Measurements from ENCODE around the gene PCDH9. TPM values are rescaled to one million over a fixed set of nuclear protein-coding genes. Genes with fewer than 3 reads are reported as not detected.

The PCDH9 gene
- polyA plus RNA-seq, 3 donors from 2014 or later = 0.56 to 0.77 TPM; not detected in 1

DNA sequence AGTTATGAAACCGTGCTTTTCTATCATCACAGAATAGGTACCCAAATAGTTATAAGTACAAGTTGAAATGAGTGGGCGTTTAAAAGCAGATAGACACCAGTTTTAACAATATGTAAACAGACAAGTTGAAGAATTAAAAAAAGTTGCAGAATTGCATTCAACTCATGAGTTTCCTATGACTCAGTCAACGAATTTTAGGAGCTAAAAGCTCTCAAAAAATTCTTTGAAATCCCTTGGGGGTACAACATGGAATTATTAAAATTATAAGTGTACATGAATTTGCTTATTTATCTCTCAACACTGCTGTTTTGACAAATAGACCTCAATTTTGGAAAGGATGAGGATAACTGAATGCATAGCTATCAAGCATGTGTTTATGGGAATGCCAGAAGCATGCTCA is 693.4 kb downstream of the PCDH9 start:
- peaks cover 0 to 2% (median 1%) of the 10 kb centered on the region in 3 donors for H3K27me3 Mint-ChIP-seq (ENCODE audit: low read depth in 3 of 3)
- DNase-seq = no peak
- no peak overlapping the region for H3K27ac Mint-ChIP-seq
- H3K9me3 Mint-ChIP-seq = peaks cover 0 to 29% (median 3%) of the 10 kb centered on the region in 6 donors
- H3K36me3 Mint-ChIP-seq = no peaks in the 10 kb centered on the region
- H3K4me1 Mint-ChIP-seq = no peaks in the 10 kb centered on the region
- H3K4me3 Mint-ChIP-seq = no peak overlapping the region

DNA sequence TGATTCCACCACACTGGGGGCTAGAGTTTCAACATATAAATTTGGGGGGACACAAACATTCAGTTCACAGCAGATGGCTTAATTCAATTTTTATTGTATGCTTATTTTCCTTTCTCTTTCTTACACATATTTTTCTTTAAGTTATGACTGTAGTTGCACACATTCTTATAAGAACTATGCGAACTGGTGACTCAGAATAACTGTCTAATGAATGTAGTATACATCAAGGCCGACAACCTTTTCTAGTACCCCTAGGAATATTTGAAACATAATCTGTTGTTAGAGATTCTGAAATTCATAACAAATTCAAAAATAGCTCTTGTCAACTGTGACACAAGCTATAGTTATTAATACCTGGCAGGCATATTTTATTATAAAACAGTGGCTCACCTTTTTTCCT is 695.6 kb downstream of the PCDH9 start:
- Mint-ChIP-seq H3K4me1 (no peaks in the 10 kb centered on the region), H3K9me3 (peaks cover 0 to 24% (median 2%) of the 10 kb centered on the region in 6 donors), H3K27me3 (ENCODE audit: low read depth in 3 of 3) (peaks cover 0 to 2% (median 1%) of the 10 kb centered on the region in 3 donors), H3K4me3 (no peak overlapping the region), H3K36me3 (no peaks in the 10 kb centered on the region), H3K27ac (no peak overlapping the region)
- no peak for DNase-seq

DNA sequence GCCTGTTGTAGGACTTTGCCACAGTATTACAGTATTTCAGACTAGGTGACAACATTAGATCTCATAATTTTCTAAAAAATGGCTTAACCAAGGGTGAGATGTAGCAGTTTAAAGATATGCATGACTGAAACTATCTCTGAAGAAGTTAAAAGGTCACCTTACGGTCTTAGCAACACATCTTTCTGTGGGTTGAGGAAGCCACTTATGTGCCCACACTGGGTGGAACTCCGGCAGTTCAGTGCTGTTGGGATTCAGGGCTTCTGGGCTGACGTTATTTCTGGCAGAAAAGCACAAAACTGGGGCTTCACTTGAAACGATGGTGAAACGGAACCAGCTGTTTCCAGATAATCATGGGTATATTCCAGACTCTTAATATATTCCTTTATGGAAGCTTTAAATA is 697.3 kb downstream of the PCDH9 start:
- Mint-ChIP-seq H3K4me1 (no peaks in the 10 kb centered on the region), H3K36me3 (no peaks in the 10 kb centered on the region), H3K27me3 (ENCODE audit: low read depth in 3 of 3) (peaks cover 1 to 5% (median 2%) of the 10 kb centered on the region in 3 donors)

DNA sequence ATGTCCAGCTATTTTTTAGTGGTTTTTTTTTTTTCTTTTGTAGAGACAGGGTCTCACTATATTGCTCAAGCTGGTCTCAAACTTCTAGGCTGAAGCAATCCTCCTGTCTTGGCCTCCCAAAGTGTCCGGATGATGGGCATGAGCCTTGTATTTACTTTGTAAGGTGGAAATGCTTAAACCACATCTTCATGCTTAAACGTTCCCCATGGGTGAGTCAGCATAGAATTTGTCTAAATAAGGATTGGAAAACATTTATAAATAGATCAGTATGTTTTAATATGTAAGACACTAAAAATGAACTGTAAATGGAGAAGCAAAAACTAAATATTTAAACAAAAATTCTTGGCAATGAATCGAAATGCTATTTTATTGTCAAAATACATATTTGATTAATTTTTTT is 698.0 kb downstream of the PCDH9 start:
- Mint-ChIP-seq H3K36me3 (no peaks in the 10 kb centered on the region), H3K27ac (no peak overlapping the region), H3K9me3 (peaks cover 0 to 27% (median 0%) of the 10 kb centered on the region in 6 donors), H3K4me1 (no peaks in the 10 kb centered on the region), H3K4me3 (no peak overlapping the region), H3K27me3 (ENCODE audit: low read depth in 3 of 3) (peaks cover 2 to 5% (median 3%) of the 10 kb centered on the region in 3 donors)
- no peak for DNase-seq

More for the DNA sequence above, 697.3 kb downstream of the PCDH9 start:
- no peak overlapping the region for H3K4me3 Mint-ChIP-seq
- DNase-seq = no peak
- no peak overlapping the region for H3K27ac Mint-ChIP-seq
- H3K9me3 Mint-ChIP-seq = peaks cover 0 to 23% (median 0%) of the 10 kb centered on the region in 6 donors

DNA sequence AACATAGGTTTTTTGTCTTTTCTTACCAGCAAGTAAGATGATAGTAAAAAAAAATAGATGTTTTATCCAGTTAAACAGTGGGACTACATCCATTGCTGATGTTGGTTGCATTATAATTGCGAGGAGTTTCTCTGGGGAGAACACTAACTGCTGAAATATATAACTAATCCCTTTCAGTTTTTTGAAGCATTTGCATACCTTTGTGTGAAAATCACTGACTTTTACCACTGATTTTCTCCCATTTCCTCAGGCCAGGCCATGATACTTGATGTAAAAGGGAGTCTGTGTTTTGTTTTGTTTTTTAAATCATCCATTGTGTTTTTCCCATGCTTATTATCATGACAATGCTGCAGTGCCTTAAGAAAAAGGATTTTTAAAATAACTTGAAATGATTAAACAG is 699.5 kb downstream of the PCDH9 start:
- Mint-ChIP-seq H3K4me3 (no peak overlapping the region), H3K9me3 (peaks cover 0 to 29% (median 0%) of the 10 kb centered on the region in 6 donors), H3K27me3 (ENCODE audit: low read depth in 3 of 3) (peaks cover 1 to 5% (median 2%) of the 10 kb centered on the region in 3 donors), H3K27ac (no peak overlapping the region), H3K4me1 (no peaks in the 10 kb centered on the region), H3K36me3 (no peaks in the 10 kb centered on the region)
- DNase-seq = no peak

DNA sequence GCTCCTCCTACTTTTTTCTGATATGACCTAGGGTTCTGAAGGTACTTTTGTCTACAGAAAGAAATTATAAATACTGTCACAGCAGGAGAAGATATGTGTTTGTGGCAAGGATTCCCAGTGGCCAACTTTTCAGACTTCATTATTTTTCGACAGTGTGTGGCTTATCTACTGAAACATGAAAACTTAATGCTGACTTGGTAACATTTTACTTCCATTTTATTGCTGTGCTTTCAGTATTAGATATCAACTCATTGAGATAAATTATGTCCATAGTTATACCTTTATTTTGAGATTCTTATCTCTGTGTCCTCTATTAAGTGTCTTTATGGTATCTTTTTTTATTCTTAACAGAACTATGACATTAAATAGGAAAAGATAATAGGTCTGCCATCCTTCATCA is 700.0 kb downstream of the PCDH9 start:
- Mint-ChIP-seq H3K4me3 (no peak overlapping the region), H3K4me1 (no peaks in the 10 kb centered on the region), H3K9me3 (peaks cover 0 to 34% (median 0%) of the 10 kb centered on the region in 6 donors), H3K27me3 (ENCODE audit: low read depth in 3 of 3) (peaks cover 2 to 5% (median 3%) of the 10 kb centered on the region in 3 donors), H3K27ac (no peak overlapping the region), H3K36me3 (no peaks in the 10 kb centered on the region)
- no peak for DNase-seq

DNA sequence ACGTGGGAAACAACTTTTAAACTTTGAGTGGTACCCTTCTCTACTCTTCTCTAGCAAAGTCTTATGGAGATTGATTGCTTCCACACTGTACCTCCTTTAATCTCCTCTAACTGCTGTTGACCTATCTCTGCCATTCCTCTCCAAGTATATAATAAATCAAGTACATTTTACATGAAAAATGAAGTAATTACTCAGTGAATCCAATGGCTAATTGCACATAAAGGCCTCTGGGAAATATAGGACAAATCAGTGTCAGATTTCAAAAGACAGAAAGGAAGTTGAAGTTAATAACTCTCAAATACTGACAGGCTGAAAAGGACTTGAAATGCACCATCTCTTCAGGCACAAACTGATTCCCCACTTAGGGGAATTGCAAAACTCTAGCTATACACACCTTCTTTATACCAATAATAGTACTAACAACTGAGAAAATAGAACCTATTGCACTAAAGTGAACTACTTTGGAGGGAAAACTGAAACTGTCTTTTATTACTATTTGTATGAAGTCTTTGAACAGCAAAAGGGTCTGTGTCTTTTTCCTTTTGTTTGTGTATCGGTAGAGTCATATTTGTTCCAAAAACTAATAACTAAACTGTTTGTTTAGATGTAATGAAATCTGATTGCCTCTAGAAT is 701.1 kb downstream of the PCDH9 start:
- H3K9me3 Mint-ChIP-seq = peaks cover 0 to 32% (median 0%) of the 10 kb centered on the region in 6 donors
- H3K4me3 Mint-ChIP-seq = no peak overlapping the region
- no peaks in the 10 kb centered on the region for H3K4me1 Mint-ChIP-seq
- no peaks in the 10 kb centered on the region for H3K36me3 Mint-ChIP-seq
- peaks cover 2 to 3% (median 3%) of the 10 kb centered on the region in 3 donors for H3K27me3 Mint-ChIP-seq (ENCODE audit: low read depth in 3 of 3)
- no peak overlapping the region for H3K27ac Mint-ChIP-seq
- no peak for DNase-seq

DNA sequence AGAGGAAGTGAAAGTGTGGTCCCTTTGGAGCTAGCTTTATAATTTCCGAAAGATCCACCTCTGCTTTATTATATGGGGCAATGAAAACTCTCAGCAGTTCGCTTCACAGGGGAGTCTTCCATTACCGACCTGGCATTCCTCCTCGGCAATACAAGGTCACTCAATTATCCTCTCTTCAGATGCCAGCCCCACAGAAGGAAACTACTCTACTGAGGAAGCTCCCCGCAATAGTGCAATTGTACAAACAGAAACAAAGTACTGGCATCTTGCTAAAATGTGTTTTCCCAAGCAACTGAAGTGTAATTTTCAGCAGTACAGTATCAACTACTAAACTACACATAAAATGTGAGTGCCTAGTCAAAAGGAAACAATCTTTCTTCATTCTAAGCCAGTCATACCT is 702.0 kb downstream of the PCDH9 start:
- Mint-ChIP-seq H3K27ac (no peak overlapping the region), H3K4me1 (no peaks in the 10 kb centered on the region), H3K27me3 (ENCODE audit: low read depth in 3 of 3) (peaks cover 2 to 5% (median 3%) of the 10 kb centered on the region in 3 donors), H3K9me3 (peaks cover 0 to 32% (median 0%) of the 10 kb centered on the region in 6 donors), H3K4me3 (no peak overlapping the region), H3K36me3 (no peaks in the 10 kb centered on the region)
- DNase-seq = no peak

DNA sequence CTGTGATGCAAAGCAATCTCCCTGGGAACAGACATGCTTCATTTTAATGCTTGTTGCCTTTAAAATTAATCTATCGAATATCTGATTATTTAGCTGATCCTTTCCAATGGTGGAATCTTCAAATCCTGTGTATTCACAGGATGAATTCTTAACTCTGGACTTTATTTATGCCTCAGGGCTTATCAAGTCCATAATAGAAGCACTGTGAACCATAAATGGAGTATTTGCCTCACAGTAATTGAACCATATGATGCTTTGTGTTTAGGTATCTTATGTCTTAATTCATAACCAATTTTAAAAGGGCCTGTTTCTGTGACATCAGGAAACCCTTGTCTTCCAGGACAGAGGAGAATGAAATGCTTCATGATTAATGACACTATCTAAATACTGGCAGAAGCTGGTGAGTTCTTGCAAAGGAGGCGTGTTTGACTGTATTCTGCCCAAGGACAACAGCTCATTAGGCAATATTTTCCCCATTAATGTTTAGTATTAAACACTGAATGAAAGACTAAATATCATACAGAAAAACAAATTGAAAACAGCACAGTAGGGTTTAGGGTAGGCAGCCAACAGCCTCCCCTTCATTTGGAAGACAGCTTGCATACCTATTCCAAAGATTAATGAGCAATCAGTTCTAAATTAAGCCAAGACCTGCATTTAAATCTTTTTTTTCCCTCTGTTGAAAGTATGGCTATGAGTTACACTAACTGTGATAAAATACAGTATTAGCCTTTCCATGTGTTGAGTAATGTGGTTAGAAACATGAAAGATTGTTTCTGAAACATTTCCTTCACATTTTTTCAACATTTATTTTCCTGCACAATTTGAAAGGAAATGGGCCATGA is 709.4 kb downstream of the PCDH9 start:
- no peaks in the 10 kb centered on the region for H3K4me1 Mint-ChIP-seq
- no peak overlapping the region for H3K27ac Mint-ChIP-seq
- H3K27me3 Mint-ChIP-seq (ENCODE audit: low read depth in 3 of 3) = peaks cover 2 to 3% (median 2%) of the 10 kb centered on the region in 3 donors
- H3K9me3 Mint-ChIP-seq = peaks cover 0 to 20% (median 1%) of the 10 kb centered on the region in 6 donors
- no peak for DNase-seq
- H3K36me3 Mint-ChIP-seq = no peaks in the 10 kb centered on the region
- no peak overlapping the region for H3K4me3 Mint-ChIP-seq

DNA sequence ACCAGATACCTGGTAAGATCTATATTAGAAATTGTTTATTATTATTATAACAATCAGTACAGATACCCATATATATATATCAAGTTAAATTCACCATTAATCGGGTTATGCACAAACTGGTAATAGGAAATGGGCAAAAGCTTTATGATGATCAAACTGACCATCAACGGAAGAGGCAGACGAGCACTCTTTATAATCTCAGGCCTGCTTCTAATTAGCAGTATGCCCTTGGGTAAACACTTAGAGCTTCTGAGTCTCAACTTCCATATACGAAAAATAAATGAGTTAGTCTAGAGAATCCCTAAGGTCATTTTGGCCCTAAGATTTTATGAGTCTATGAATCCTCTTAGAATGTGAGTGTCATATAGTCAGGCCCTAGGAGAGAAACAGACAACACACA is 710.9 kb downstream of the PCDH9 start:
- no peak overlapping the region for H3K27ac Mint-ChIP-seq
- H3K9me3 Mint-ChIP-seq = peaks cover 0 to 11% (median 0%) of the 10 kb centered on the region in 6 donors
- no peaks in the 10 kb centered on the region for H3K4me1 Mint-ChIP-seq
- no peak overlapping the region for H3K4me3 Mint-ChIP-seq
- H3K27me3 Mint-ChIP-seq (ENCODE audit: low read depth in 3 of 3) = peaks cover 0 to 3% (median 2%) of the 10 kb centered on the region in 3 donors
- H3K36me3 Mint-ChIP-seq = no peaks in the 10 kb centered on the region
- DNase-seq = no peak

DNA sequence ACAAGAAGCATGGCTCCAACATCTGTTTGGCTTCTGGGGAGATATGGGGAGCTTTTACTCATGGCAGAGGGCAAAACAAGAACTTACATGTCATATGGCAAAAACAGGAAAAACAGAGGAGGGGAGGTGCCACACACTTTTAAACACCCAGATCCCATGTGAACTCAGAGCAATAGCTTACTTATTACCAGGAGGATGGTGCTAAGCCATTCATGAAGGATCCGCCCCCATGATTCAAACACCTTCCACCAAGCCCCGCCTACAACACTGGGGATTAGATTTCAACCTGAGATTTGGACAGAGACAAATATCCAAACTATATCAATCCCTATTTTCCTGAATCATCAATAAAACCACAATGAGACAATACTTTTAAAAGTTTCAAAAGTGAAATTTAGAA is 712.1 kb downstream of the PCDH9 start:
- no peak for DNase-seq
- H3K4me1 Mint-ChIP-seq = no peaks in the 10 kb centered on the region
- no peaks in the 10 kb centered on the region for H3K36me3 Mint-ChIP-seq
- no peak overlapping the region for H3K4me3 Mint-ChIP-seq
- H3K27ac Mint-ChIP-seq = no peak overlapping the region
- peaks cover 0 to 6% (median 0%) of the 10 kb centered on the region in 6 donors for H3K9me3 Mint-ChIP-seq
- H3K27me3 Mint-ChIP-seq (ENCODE audit: low read depth in 3 of 3) = peaks cover 0 to 3% (median 2%) of the 10 kb centered on the region in 3 donors

DNA sequence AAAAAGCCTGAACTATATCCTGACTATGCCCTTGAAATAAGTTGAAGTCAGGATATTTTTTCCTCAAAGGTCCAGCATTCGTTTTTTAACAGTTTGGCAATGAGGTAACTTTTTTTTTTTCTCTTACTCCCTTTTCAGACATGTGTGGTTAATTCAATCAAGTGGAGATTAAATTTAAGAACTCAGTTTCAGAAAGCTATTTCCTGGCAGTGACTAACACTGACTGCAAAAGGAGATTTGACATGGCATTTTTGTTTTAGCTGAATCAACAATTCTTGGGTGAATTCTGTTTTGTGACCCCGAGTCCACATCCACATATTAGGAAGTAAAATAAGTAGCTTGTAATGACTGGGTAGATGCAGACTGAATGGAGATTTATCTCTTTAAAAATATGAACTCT is 716.4 kb downstream of the PCDH9 start:
- Mint-ChIP-seq H3K36me3 (no peaks in the 10 kb centered on the region), H3K4me3 (no peak overlapping the region), H3K27ac (no peak overlapping the region), H3K9me3 (peaks cover 0 to 9% (median 1%) of the 10 kb centered on the region in 6 donors), H3K27me3 (ENCODE audit: low read depth in 3 of 3) (peaks cover 0 to 3% (median 1%) of the 10 kb centered on the region in 3 donors), H3K4me1 (no peaks in the 10 kb centered on the region)
- DNase-seq = no peak

DNA sequence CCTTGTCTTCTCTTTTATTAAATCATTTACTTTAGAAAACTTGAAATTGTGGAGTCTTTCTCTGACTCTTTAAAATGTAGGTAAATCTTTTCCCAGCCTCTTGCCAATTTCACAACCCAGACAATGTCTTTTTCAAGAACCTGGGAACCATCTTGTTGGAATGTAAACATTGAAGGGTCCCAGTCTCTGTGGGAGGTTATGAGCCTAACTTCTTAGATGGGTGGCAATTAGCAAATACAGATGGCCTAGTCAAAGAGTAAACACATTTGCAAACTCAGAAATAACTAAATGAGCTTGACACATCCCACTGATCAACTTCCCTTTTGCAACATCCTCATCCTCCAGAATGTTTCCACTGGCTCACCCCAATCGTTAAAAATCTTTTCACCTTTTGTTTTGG is 721.0 kb downstream of the PCDH9 start:
- no peak for DNase-seq
- H3K27me3 Mint-ChIP-seq (ENCODE audit: low read depth in 3 of 3) = peaks cover 0 to 6% (median 1%) of the 10 kb centered on the region in 3 donors
- no peak overlapping the region for H3K4me3 Mint-ChIP-seq
- H3K4me1 Mint-ChIP-seq = peaks cover 1 to 14% of the 10 kb centered on the region in 2 donors
- peaks cover 0 to 14% (median 0%) of the 10 kb centered on the region in 6 donors for H3K9me3 Mint-ChIP-seq
- no peak overlapping the region for H3K27ac Mint-ChIP-seq
- no peaks in the 10 kb centered on the region for H3K36me3 Mint-ChIP-seq
